GM12878 (cell line): ENCODE measurements around the gene SLC7A5. TPM values are rescaled to one million over a fixed set of nuclear protein-coding genes. Genes with fewer than 3 reads are reported as not detected.
"Not testable (repeated sequence)": the region's sequence is repeated elsewhere in the genome, so short reads cannot be mapped to it uniquely, and the experiment has no call there.

ENCODE experiments used
- ATAC-seq: fragments of 200-7000 bp; cut with Tn5 transposase; 3 replicates; pipeline ENCODE4 v1.9.1; 2020; ENCODE audit warnings: mild to moderate bottlenecking, moderate library complexity
- BruUV-seq: library from RNA; stranded (reverse); fragments of 400-500 nt; replicated peaks from 2 replicates; lab custom pipeline; 2021; lab: Mats Ljungman, UMichigan
- CTCF ChIA-PET: fragments of 300-600 bp; sonication (Branson Sonifier 250); formaldehyde crosslinking; extraction: SDS; loops from one replicate; lab custom pipeline; 2021; ENCODE audit warnings: inconsistent platforms; lab: Yijun Ruan, JAX
- POLR2A ChIA-PET: fragments of 350-600 bp; formaldehyde crosslinking; extraction: SDS; loops from one replicate; lab custom pipeline; 2021; ENCODE audit warnings: inconsistent platforms; lab: Charles Lee
- RAD21 ChIA-PET: fragments of 300-600 bp; sonication (Branson Sonifier 250); formaldehyde crosslinking; loops from one replicate; lab custom pipeline; 2023; ENCODE audit warnings: antibody characterized with exemption; ENCODE audit not compliant: unreplicated experiment; lab: Charles Lee
- SMC1A ChIA-PET: fragments of 300-600 bp; sonication (Branson Sonifier 250); formaldehyde crosslinking; loops from one replicate; lab custom pipeline; 2023; ENCODE audit not compliant: unreplicated experiment, uncharacterized antibody; lab: Charles Lee
- DNase-seq: peaks from one replicate; pipeline ENCODE4 v3.0.0-alpha.2; 2011; ENCODE audit warnings: low read depth, low spot score
- FAIRE-seq: peaks from 3 replicates; lab custom pipeline; 2011; peaks lifted over from hg19 to GRCh38; lab: Jason Lieb, UNC
- H2AFZ ChIP-seq: 2 replicates; pipeline ENCODE4 v1.6.0; 2011; ENCODE audit warnings: low read depth, low read length, control low read depth; ENCODE audit not compliant: control insufficient read depth
- H3K27ac ChIP-seq: 2 replicates; pipeline ENCODE4 v1.5.1; 2011; ENCODE audit warnings: control low read depth; ENCODE audit not compliant: control insufficient read depth, insufficient read depth
- H3K27me3 ChIP-seq, 2 experiments: replicated peaks in 1 of 2; 2 replicates each; pipeline versions ENCODE4 v1.6.0 to v1.6.1; 2011; ENCODE audit warnings: low read length in 1 of 2; ENCODE audit not compliant: control insufficient read depth in 2 of 2, insufficient read depth in 2 of 2
- H3K36me3 ChIP-seq, 2 experiments: 2 replicates each; pipeline ENCODE4 v1.5.1; 2011; ENCODE audit warnings: low read length in 1 of 2; ENCODE audit not compliant: control insufficient read depth in 2 of 2, insufficient read depth in 2 of 2
- H3K4me1 ChIP-seq: 2 replicates; pipeline ENCODE4 v1.6.1; 2011; ENCODE audit warnings: mild to moderate bottlenecking, low read length, moderate library complexity, mixed read lengths; ENCODE audit not compliant: control insufficient read depth, insufficient read depth
- H3K4me2 ChIP-seq: 2 replicates; pipeline ENCODE4 v1.6.0; 2011; ENCODE audit warnings: control low read depth; ENCODE audit not compliant: control insufficient read depth, insufficient read depth
- H3K4me3 ChIP-seq: fragments of 200-600 bp; sonication (generic); 2 replicates; pipeline ENCODE4 v1.5.1; 2016
- H3K79me2 ChIP-seq: 2 replicates; pipeline ENCODE4 v1.6.0; 2011; ENCODE audit warnings: low read length; ENCODE audit not compliant: control insufficient read depth, insufficient read depth
- H3K9ac ChIP-seq: 2 replicates; pipeline ENCODE4 v1.8.0; 2011; ENCODE audit warnings: low read length, control low read depth, mixed read lengths; ENCODE audit not compliant: control insufficient read depth, insufficient read depth
- H3K9me3 ChIP-seq: replicated peaks from 3 replicates; pipeline ENCODE4 v1.5.1; 2011; ENCODE audit warnings: mild to moderate bottlenecking, low read length; ENCODE audit not compliant: control insufficient read depth, insufficient read depth
- H4K20me1 ChIP-seq: 2 replicates; pipeline ENCODE4 v1.6.0; 2011; ENCODE audit not compliant: control insufficient read depth, insufficient read depth
- CBFB ChIP-seq: IDR thresholded peaks from 2 replicates; pipeline ENCODE4 v1.6.1; 2016; ENCODE audit warnings: antibody characterized with exemption, low read depth
- IKZF2 ChIP-seq, 2 experiments: fragments of 450-650 bp; IDR thresholded peaks; 2 replicates each; pipeline ENCODE4 v1.6.1; 2017; ENCODE audit warnings: mild to moderate bottlenecking in 2 of 2, moderate library complexity in 2 of 2
- MTA2 ChIP-seq: fragments of 450-650 bp; IDR thresholded peaks from 2 replicates; pipeline ENCODE4 v1.6.1; 2016; ENCODE audit warnings: low read depth, mild to moderate bottlenecking, moderate library complexity
- NBN ChIP-seq: fragments of 450-650 bp; IDR thresholded peaks from 2 replicates; pipeline ENCODE4 v1.6.1; 2016
- RUNX3 ChIP-seq: IDR thresholded peaks from 2 replicates; pipeline ENCODE4 v1.6.1; 2012; ENCODE audit warnings: low read length, inconsistent platforms
- WGBS: methylation state at CpG from one replicate; pipeline ENCODE4 v1.1.6; 2016; ENCODE audit warnings: low lambda C conversion rate; ENCODE audit not compliant: insufficient replicate concordance, insufficient coverage; ENCODE audit errors: missing lambda C conversion rate; 5-methylcytosine and 5-hydroxymethylcytosine counted together
- in situ Hi-C: fragments of 300-500 bp; cut with MboI; formaldehyde crosslinking; loops from 9 replicates; pipeline ENCODE4 v1.14.3; 2018; ENCODE audit warnings: mixed read lengths
- intact Hi-C: fragments of 100-400 bp; cut with micrococcal nuclease; formaldehyde crosslinking; loops from one replicate; pipeline ENCODE4 v1.14.2; 2022; ENCODE audit not compliant: unreplicated experiment
- polyA plus RNA-seq, 11 experiments: library from polyadenylated mRNA; depleted of rRNA in 4 of 11; unstranded in 6 of 11; stranded (reverse) in 5 of 11; fragments of >200 nt; fragmentation: Nextera tagmentation in 4 of 11; fragmentation: Illumina TruSeq in 1 of 11; extraction: Ambion mirVana in 4 of 11; extraction: Trizol in 1 of 11; gene quantifications; 1 replicate in 1 of 11; 2 replicates in 10 of 11; pipeline versions ENCODE4 v1.2.1 to v1.2.3, GENCODE V29; 2011 to 2016; ENCODE audit warnings: inconsistent platforms in 2 of 11, missing spikeins in 2 of 11, low read depth in 1 of 11
- total RNA-seq, 4 experiments: library from RNA; depleted of rRNA in 3 of 4; stranded (reverse); fragments of >200 nt in 3 of 4; fragmentation: Illumina TruSeq in 1 of 4; extraction: Trizol in 1 of 4; gene quantifications; 2 replicates each; pipeline versions ENCODE4 v1.2.1 to v1.2.3, GENCODE V29; 2013 to 2021

The SLC7A5 gene
- total and polyA plus RNA-seq, 10 of the 15 experiments (the other 5 are each of a cell fraction or from before 2014, with no cell fraction given) = 2.3 to 101 (median 35.8) TPM

DNA sequence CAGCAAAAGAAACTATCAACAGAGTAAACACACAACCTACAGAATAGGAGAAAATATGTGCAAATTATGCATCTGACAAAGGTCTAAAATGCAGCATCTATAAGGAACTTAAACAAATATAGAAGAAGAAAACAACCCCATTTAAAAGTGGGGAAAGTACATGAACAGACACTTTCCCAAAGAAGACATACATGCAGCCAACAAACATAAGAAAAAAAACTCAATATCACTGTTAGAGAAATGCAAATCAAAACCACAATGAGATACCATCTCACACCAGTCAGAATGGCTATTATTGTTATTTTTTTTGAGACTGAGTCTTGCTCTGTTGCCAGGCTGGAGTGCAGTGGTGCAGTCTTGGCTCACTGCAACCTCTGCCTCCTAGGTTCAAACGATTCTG, 57.9 kb downstream of the SLC7A5 start:
- H3K9ac ChIP-seq, H2AFZ ChIP-seq, DNase-seq, FAIRE-seq, H3K36me3 ChIP-seq, BruUV-seq, H4K20me1 ChIP-seq: not testable (repeated sequence)
- SMC1A ChIA-PET = interaction anchor here (2.1 to 4.7 kb wide), 3 partner anchors 31 to 60 kb away, joined by 11 to 53 read pairs (median 16); no protein-coding TSS in a partner anchor
- peak overlapping the region; percentile 99 for H3K4me2 ChIP-seq
- peak overlapping the region; percentile 99; the same call in 1 of the 2 replicates for H3K27ac ChIP-seq
- WGBS = 29% methylated on average over 1 of the region's 1 CpG
- peaks cover 45% of the 10 kb centered on the region for H3K4me1 ChIP-seq
- peak overlapping the region; percentile 34; the same call in 1 of the 2 replicates for H3K4me3 ChIP-seq
- TF ChIP-seq MTA2 (0 out of 2 replicates have a peak, but pooled peaks have one; percentile 24), RUNX3 (peak; percentile 47), NBN (0 out of 2 replicates have a peak, but pooled peaks have one; percentile 15), CBFB (0 out of 2 replicates have a peak, but pooled peaks have one; percentile 13), IKZF2 (IDR thresholded peaks at IDR 0.05) (peak in 1 of 2 experiments; percentile 48; a peak in 2 of 4 replicates)
- TF ChIP-seq, all 136 proteins: peak for 5; not testable (repeated sequence) for 131
- POLR2A ChIA-PET = interaction anchor here (6.7 kb wide), 1 partner anchor 31 kb away, joined by 39 read pairs; no protein-coding TSS in a partner anchor
- in situ Hi-C loops, H3K79me2 ChIP-seq, H3K27me3 ChIP-seq, H3K9me3 ChIP-seq: not testable (repeated sequence)
- RAD21 ChIA-PET = interaction anchor here (1.0 to 2.8 kb wide), 3 partner anchors 33 to 58 kb away, joined by 4 to 39 read pairs (median 14); partner anchors contain the start of gene SLC7A5
- 0 out of 3 replicates have a peak, but pooled peaks have one; percentile 2 for ATAC-seq
- intact Hi-C loops = loop anchor here (5.0 kb wide), 1 partner anchor 41 kb away; no protein-coding TSS in a partner anchor
- CTCF ChIA-PET = interaction anchor here (1.1 to 8.7 kb wide), 6 partner anchors 31 to 60 kb away, joined by 3 to 153 read pairs (median 5); partner anchors contain the start of gene SLC7A5
